Activated CD8-positive, alpha-beta memory T cell treated with anti-CD3 and anti-CD28 coated beads, Interleukin-2, amount 50 U/mL, for 1 hour (primary cell): Measurements from ENCODE around the gene RASSF8.

Source experiments
- DNase-seq: peaks from one replicate; pipeline ENCODE4 v3.0.0-alpha.2; 2020; ENCODE audit errors: extremely low read depth

The RASSF8 gene, protein sequence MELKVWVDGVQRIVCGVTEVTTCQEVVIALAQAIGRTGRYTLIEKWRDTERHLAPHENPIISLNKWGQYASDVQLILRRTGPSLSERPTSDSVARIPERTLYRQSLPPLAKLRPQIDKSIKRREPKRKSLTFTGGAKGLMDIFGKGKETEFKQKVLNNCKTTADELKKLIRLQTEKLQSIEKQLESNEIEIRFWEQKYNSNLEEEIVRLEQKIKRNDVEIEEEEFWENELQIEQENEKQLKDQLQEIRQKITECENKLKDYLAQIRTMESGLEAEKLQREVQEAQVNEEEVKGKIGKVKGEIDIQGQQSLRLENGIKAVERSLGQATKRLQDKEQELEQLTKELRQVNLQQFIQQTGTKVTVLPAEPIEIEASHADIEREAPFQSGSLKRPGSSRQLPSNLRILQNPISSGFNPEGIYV

GRCh38 chr12:25958428-25959070 lies at the start of gene RASSF8:
RASSF8 (plus strand) TSS chr12:25958682; CDS start chr12:26055344, 96,662 bp downstream.
- DNase-seq, result no peak

- no peak for DNase-seq
These were observed 43.9 kb upstream of the RASSF8 start for GRCh38 chr12:25914551-25914950.

GRCh38 chr12:25924491-25925001 lies 33.9 kb upstream of the RASSF8 start:
- DNase-seq, result no peak

DNA sequence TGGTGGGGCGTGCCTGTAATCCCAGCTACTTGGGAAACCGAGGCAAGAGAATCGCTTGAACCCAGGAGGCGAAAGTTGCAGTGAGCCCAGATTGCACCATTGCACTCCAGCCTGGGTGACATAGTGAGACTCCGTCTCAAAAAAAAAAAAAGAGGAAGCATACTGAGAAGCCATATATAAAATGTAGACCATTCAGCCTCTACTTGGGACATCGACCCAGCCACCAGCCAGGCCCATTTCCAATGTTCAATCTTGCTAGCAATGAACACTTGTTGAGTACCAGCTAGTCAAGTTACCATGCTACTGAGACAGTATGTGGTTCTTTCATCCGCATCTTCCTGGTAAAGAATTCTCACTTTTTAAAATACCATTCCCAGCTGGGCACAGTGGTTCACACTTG lies 33.4 kb upstream of the RASSF8 start:
- DNase-seq, result no peak

DNA sequence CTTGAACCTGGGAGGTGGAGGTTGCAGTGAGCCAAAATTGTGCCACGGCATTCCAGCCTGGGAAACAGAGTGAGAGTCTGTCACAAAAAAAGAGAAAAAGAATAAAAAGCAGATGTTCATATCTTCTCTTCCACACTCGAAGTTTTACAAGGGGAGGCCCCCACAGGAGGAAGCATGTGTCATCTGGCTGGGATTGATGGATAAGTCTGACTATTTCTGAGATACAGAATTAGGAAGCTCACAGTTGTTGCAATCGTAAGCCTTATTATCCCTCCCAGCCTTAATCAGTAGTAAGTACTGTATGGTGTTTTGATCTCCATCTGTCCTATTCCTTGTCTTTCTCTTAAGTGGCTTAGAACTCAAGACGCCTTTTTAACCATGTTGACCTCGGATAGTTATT lies 31.9 kb upstream of the RASSF8 start:
- no peak for DNase-seq

GRCh38 chr12:25929142-25929541 lies 29.3 kb upstream of the RASSF8 start:
- no peak for DNase-seq

DNA sequence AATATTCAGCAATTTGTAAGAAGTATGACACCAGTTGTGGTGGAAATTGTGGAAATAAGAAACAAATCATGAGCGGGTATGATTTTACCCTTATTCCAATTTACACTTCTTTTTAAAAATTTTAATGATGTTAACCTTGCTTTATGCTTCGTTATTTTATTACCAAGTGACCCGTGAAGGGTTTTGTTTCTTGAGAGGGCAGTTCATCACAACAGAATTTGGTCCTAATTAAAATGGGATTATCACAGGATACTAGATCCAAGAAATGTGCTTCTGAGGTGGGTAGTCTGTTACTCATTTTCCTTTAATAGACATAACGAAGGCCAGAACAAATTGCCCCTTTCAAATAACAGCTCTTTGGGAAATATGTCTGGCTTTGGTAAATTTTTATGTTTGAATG lies 25.5 kb upstream of the RASSF8 start:
- DNase-seq, result no peak

- no peak for DNase-seq
These were observed 24.0 kb upstream of the RASSF8 start for GRCh38 chr12:25934456-25934855.

- DNase-seq, result no peak
These were observed 22.9 kb upstream of the RASSF8 start for GRCh38 chr12:25935355-25936144.

GRCh38 chr12:25937096-25937495 lies 21.4 kb upstream of the RASSF8 start:
- no peak for DNase-seq

DNA sequence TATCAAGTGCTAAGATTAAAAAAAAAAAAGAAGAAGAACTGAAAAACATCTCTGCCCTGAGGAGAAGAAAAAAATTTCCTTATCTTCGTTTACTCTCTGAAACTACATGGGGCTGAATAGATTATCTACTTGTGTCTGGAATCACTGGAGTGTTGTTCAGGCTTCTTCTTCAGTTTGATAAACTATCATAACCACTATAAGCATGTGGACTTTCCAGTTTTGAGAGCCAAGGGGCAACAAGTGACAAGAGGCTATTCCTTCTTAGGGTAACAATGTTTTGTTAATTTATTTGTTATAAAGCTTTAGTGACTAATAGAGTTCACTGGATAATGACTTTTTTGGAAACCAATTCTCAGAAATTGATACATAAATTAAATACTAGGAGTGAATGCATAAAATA lies 19.9 kb upstream of the RASSF8 start:
- DNase-seq, result no peak

DNA sequence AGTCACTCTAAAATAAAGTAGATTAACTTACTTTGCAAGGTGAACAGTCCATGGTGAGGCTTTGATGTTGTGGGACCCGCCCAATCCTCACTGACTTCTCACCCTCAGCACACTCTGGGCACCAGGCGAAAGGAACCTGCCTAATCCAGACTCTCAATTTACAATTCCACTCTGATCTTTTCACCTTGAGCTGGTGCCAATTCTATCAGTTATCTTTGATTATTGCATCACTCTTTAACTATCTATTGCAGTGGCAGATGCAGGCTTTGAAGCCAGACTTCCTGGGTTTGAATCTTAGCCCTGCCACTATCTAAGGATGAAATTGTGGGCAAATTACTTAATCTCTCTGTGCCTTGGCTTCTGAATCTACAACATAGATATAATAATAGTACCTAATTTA lies 18.9 kb upstream of the RASSF8 start:
- DNase-seq, result no peak

GRCh38 chr12:25940886-25941285 lies 17.6 kb upstream of the RASSF8 start:
- no peak for DNase-seq

- DNase-seq, result no peak
These were observed 15.8 kb upstream of the RASSF8 start for GRCh38 chr12:25942709-25943108.

GRCh38 chr12:25943940-25944339 lies 14.5 kb upstream of the RASSF8 start:
- no peak for DNase-seq

DNA sequence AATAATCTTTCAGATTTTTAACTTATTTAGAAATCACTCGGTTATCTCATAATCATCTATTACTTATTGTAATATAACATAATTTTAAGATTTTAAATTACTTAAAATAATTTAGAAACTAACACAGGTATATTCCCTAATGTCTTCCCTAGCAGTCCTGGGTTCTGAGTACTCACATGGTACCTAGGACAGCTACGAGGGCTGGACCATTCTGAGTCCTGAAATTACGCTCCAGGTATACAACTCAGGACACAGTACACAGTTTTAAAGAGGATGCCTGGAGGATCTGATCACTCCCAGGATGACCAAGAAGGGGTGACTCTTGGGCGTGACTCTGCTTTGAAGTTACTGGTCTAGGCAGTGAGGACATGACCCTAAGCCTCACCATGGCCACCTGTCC lies 9.1 kb upstream of the RASSF8 start:
- no peak for DNase-seq

DNA sequence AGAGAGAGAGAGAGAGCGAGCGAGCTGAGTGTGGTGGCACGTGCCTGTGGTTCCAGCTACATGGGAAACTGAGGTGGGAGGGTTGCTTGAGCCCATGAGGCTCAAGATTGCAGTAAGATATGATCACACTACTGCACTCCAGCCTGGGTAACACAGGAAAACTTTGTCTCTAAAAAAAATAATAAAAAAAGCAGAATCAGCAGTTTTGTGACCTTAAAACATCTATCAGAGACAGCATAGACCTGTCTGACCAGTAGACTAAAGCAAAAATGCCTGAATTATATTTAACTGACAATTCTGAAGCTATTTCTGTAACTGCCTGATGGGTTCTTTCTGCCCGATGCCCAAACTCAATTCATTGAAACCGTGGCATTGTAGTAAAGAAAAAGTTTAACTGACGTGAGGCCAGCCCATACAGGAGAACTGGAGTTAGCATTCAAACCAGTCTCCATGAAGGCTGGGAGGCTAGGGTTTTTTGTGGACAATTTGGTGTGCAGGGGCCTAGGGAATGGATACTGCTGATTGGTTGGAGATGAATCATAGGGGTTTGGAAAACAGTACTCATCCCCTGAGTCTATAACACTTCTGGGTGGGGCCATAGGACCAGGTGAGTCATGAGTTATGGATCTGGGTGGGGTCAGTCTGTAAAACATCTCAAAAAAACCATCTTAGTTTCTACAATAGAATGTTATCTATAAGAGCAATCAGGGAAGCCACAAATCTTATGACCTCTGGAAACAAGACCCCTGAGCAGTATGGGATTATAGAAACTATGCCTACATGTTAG lies 8.0 kb upstream of the RASSF8 start:
- DNase-seq, result no peak

DNA sequence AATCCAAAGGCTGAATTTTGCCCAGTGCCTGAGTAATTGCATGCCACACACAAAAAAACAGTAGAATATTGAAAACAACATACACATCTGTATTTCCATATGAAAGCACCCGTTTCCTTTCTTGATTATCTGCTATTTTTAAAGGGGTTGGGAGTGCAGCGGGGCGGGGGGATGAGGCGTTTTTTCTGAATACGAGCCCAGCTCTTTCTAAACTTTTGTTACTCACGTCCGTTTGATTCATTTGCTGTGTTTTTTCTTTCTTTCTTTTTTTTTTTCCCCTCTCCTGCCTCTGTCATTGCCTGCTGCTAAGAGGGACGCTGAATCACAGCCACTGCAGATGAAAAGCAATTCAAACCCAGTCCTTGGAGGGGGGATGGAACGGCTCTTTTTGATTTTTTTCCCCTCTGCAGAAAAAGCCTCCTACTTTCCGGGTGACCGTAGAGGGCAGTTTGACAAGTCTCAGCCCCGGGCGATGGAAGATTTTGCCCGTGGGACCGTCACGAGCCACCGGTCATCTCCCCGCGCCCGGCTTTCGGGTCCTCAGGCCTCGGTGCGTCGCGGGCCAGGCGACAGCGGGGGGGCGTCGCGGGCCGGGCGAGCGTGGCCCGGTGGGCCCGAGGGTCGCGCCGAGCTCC lies 572 bp upstream of the RASSF8 start:
- no peak for DNase-seq

- no peak for DNase-seq
These were observed 834 bp downstream of the RASSF8 start for GRCh38 chr12:25959071-25959961.

DNA sequence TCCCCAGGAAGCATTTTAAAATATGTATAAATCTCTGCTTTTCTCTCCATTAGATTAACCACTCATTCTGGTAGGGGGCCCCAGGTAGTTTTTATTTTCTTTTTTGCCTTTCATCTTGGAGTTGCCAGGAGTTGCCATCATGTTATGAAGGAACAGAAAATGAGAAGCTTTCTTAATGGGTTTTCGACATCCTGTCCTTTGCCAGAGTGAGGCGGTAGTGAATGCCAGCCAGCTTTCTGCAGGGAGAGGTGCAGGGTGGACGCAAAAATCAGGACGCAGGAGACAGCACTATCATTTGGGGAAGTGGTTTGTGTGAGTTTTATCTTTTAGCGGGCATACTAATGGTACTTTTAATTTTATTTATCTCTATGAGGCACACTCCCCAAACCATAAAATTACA lies 1.7 kb downstream of the RASSF8 start:
- DNase-seq, result no peak
